Stimulated activated CD4-positive, alpha-beta T cell treated with anti-CD3 and anti-CD28 coated beads, Interleukin-1b, Interleukin-23, amount 100 ng/mL, for 4 hours (primary cell): ENCODE results near the gene ZNF503.

Experiments
- DNase-seq, 2 donors: peaks; one replicate each; pipeline ENCODE4 v3.0.0-alpha.2; 2020; ENCODE audit warnings: low read depth in 2 of 2

ZNF503 gene

GRCh38 chr10:75401569-75402485, at the start of gene ZNF503:
Gene ZNF503, minus strand, starts transcription at chr10:75401764. Its CDS starts 345 bp downstream, at chr10:75401419.
- no peak for DNase-seq

GRCh38 chr10:75450644-75451640, 49.4 kb upstream of the ZNF503 start:
- DNase-seq = no peak

- DNase-seq = no peak
Observed at GRCh38 chr10:75450075-75450445, 48.5 kb upstream of the ZNF503 start.

- no peak for DNase-seq
Observed at GRCh38 chr10:75449382-75450074, 48.0 kb upstream of the ZNF503 start.

- DNase-seq = no peak
Observed at GRCh38 chr10:75448166-75448565, 46.6 kb upstream of the ZNF503 start.

GRCh38 chr10:75446508-75446907, 44.9 kb upstream of the ZNF503 start:
- DNase-seq = no peak

- no peak for DNase-seq
Observed at GRCh38 chr10:75444781-75445386, 43.3 kb upstream of the ZNF503 start.

GRCh38 chr10:75443362-75443761, 41.8 kb upstream of the ZNF503 start:
- no peak for DNase-seq

- no peak for DNase-seq
Observed at GRCh38 chr10:75441682-75442081, 40.1 kb upstream of the ZNF503 start.

- DNase-seq = no peak
Observed at GRCh38 chr10:75441196-75441595, 39.6 kb upstream of the ZNF503 start.

GRCh38 chr10:75440271-75440793, 38.8 kb upstream of the ZNF503 start:
- DNase-seq = no peak

- no peak for DNase-seq
Observed at GRCh38 chr10:75439811-75440210, 38.2 kb upstream of the ZNF503 start.

- DNase-seq = no peak
Observed at GRCh38 chr10:75438275-75438674, 36.7 kb upstream of the ZNF503 start.

- DNase-seq = no peak
Observed at GRCh38 chr10:75437693-75438092, 36.1 kb upstream of the ZNF503 start.

- DNase-seq = no peak
Observed at GRCh38 chr10:75436896-75437295, 35.3 kb upstream of the ZNF503 start.

GRCh38 chr10:75435291-75435690, 33.7 kb upstream of the ZNF503 start:
- no peak for DNase-seq

GRCh38 chr10:75434291-75434690, 32.7 kb upstream of the ZNF503 start:
- no peak for DNase-seq

GRCh38 chr10:75433216-75433615, 31.7 kb upstream of the ZNF503 start:
- DNase-seq = no peak

GRCh38 chr10:75432763-75433162, 31.2 kb upstream of the ZNF503 start:
- no peak for DNase-seq

- DNase-seq = no peak
Observed at GRCh38 chr10:75432176-75432575, 30.6 kb upstream of the ZNF503 start.
